GM12891 (cell line): ENCODE data around the gene BLTP3B.

Source experiments
- POLR2A ChIP-seq: IDR thresholded peaks from 2 replicates; pipeline ENCODE4 v1.6.1; 2011; ENCODE audit warnings: low read depth, low read length, control low read depth
- POLR2AphosphoS5 ChIP-seq: IDR thresholded peaks from 2 replicates; pipeline ENCODE4 v1.6.1; 2011; ENCODE audit warnings: low read depth, low read length, control low read depth

DNA sequence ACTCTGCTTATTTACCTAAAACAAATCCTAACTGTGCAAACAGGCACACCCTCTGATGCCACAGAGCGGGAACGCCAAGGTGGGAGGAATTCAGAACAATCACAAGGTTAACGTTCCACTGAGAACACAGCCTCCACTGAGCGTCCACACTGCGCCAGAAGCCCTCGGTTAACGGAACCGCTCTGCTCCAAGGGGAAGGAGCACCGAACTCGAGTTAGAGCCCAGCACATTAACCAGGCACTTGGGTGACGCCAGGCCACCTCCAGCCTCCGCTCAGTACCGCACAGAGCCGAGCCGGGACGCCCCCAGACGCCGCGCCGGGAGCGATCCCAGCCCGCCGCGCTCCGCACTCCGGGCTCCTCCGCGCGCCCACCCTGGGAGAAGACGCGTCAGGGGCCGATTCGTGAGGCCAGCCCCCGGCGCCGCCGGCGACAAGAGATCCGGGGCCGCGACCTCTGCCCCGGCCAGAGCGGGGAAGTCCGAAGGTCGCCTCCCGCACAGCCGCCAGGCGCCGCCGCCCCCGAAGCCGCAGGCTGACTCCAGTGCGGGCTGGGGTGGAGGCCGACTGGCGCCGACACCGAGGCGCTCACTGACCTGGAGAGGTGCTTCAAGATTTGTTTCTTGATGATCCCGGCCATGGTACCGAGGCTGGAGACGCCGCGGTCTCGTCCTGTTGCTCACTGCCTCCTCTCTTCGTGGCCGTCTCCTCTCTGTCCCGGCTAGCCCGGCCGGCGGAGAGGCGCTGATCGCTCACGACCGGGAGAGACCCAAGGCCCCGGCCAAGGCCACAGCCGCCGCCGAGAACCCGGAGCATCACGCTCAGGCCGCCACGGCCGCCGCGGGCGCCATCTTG is 450 bp downstream of the BLTP3B start:
- TF ChIP-seq POLR2AphosphoS5 = peak; percentile 72; the same call in 1 of the 2 replicates
- TF ChIP-seq POLR2A = peak; percentile 95
